Hematopoietic multipotent progenitor cell treated with erythropoietin and hydrocortisone succinate and interleukin-3 and kit ligand, for 6 days (in vitro differentiated cells): ENCODE results near the gene NCBP2L.

Experiments used
- DNase-seq: peaks from one replicate; pipeline ENCODE4 v3.0.0-alpha.2; 2015

Gene NCBP2L

DNA sequence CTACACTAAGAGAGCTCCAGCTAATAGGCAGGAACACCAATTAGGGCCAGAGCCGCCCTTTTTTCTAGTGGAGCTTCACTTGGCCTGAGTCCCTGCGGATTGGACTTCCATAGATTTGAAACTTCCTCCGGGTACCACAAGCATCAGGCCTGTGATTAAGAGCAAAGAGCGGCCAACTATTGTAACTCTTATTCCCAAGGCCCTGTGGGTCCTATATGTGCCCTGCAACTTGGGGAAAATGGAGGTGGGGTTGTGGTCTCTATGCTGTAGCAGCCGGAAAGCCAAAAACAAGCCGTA lies at the start of gene NCBP2L:
Gene NCBP2L, plus strand, starts transcription at position 198 of the 297 bp plus-strand sequence. CDS start 16,488 bp downstream, outside the sequence.
- DNase-seq, result no peak

DNA sequence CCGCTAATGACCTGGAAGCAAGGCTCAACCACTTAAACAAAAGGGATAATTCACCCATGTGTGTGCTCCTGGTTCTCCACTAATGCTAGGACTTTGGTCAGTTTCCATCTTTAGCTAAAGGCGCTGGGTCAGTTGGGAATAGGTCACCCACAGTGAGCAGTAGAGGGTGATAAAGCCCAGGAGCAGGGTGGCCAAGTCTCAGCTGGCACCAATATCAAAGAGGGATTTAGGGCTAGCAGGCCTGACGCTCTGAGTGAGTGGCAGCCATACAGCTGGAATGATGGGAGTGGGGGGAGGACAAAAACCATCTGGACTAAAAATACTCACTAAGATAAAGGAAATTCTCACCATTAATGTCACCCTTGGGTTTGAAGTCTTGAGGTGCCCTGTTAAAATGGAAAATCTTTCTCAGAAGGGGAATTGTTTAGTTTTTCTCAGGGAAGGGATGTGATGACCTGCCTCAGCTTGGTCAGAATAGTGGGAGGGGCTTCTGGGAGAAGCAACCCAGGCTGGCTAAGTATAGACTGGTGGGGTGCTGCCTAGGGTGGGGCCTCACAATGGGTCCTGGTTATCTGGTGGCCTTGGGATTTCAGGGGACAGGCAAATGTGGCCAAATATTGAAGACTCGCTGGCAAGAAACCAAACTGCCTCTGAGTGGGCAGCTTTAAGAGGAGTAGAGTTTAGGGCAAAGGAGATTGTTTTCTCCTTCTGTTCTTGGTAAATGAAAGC lies 49.0 kb upstream of the NCBP2L start:
- no peak for DNase-seq

DNA sequence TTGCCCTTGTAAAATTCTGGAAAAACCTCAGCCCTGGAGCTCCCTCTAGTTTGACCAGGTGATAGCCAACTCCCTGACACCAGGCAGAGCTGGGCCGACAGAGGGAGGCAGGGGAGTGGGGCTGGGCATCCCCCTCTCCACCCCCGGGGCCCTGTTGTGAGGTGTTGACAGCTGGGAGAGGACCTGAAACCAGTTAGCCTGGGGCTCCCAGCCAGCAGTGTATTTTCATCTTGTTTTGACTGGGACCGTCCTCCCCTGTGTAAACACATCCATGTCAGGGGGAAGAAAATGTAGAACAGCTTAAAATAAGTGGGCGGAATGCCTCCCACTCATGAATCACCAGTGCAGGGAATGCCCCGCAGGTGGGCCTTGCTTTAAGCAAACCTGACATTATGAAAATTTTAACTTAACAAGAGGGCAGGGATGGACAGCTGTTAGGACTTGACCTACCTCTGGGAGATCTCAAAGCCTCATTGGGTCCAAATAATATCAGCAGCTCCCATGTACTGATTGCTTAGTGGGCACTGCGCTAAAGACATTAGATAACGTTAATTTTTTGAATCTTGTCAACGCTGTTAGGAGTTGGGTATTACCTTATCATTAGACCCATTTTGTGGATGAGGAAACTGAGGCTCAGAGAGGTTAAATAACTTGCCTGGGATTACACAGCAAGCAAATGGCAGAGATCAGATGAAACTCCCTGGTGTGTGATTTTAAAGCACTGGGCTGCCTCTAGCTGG lies 47.8 kb upstream of the NCBP2L start:
- DNase-seq, result no peak

DNA sequence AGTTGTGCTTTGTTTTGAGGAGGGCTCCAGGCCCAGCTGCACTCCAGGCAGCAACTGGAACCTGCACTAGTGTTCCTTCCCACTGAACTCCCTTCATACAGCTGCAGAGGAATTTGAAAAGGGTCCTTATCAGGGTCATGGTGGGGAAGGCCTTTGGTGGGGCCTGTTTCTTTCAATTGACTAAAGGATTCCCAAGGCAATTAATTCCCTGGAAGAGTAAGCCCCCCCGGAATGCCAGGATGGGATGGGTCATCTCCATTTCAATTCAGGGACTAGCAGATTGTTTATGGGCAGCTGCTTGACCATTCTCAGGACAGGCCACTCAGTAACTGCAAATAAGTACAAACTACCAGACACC lies 47.3 kb upstream of the NCBP2L start:
- no peak for DNase-seq

DNA sequence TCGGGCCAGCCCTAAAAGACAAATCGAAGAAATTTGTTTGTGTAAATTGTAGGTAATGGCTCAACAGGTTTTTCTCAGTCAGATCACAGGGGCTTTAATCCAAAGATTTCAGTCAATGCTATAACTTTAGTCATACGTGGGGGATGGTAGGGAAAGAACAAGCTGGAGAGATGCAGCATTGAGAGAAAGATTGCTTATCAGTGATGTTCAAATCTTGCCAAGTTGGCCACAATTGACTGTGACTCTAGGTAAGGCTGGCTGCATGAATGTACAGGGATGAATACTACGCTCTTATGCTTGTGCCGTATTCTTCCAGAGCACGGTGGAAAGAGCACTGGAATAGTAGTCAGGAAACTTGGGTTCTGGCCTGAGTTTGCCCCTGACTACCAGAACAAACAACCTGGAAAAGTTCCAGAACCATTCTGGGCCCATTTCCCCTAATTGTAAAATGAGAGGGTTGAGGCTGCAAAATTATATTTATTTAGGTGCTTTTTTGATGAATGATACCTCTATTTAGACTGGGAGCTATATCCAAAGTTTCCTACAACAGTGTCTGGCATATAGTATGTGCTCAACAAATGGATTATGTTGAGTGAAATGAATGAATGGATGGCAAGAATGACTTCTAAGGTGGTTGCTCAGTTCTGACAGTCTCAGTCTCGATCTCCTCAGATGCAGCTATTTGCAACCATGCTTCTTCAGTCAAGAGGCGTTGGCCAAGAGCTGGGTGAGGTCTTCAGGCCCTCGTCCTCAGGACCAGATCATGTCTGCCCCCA lies 46.4 kb upstream of the NCBP2L start:
- DNase-seq, result peak; percentile 32

DNA sequence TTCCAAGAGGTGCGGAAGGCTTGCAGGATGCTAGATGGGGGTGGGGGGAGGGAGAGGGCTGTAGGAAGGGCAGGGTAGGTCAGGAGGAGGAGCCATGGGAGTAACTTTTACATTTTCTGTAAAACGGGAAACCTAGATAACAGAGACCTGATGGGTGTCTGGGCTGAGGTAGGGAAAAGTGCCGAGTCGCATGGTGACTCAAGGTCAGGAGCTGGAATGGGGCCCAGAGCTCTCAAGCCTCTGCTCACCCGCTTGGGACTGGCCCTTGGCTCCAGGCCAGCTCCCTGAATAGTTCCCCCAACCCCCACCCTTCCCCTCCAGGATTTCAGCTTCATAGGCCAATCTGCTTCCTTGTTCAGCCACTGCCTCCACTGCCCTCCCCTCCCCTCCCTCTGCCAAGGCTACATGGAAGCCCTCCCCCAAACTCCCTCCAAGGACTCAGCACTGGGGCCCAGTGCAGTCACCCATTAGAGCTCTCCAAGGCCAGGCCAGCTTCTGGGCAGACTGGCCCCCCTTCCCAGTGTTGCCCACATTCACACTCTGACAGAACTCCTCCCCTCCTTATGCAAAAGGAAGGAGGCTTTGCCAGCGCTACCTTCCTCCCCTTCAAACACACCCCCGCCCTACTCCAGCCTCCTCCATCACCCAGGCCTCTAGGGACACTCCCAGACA lies 45.6 kb upstream of the NCBP2L start:
- DNase-seq, result peak; percentile 69

DNA sequence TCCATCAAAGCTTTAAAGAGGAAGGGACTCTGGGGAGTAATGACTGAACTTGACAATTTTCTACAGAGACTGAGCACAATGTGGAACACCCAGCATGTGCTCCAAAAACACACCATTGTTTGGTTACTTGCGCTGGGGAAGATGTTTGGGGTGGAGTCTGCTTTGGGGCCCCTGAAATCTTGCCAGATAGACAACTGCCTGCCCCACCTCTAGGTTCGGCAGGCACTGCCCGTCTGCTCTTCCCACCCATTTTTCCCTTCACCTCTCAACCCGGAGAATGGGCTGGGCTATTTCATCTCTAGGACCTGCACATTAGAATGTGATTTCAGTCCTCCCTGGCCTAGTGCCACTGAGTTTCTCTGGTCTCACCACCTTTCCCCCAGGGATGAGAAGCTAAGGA lies 43.8 kb upstream of the NCBP2L start:
- peak; percentile 30 for DNase-seq

DNA sequence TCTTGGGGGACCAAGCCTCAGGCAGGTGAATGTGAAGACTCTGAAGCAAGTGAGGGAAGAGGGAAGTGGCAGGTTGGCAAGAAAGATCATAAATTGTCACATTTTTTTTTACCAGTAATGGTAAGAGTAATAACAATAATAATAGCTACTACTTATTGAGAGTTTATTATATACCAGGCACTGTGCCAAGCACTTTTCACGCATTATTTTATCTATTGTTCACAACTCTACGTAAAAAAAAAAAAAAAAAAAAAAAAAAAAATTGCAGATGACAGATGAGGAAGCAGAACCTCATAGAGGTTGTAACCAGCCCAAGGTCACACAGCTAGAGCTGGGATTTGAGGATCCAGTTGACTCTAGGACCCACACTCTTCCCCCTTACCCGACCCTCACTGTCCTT lies 42.9 kb upstream of the NCBP2L start:
- DNase-seq, result peak; percentile 32

DNA sequence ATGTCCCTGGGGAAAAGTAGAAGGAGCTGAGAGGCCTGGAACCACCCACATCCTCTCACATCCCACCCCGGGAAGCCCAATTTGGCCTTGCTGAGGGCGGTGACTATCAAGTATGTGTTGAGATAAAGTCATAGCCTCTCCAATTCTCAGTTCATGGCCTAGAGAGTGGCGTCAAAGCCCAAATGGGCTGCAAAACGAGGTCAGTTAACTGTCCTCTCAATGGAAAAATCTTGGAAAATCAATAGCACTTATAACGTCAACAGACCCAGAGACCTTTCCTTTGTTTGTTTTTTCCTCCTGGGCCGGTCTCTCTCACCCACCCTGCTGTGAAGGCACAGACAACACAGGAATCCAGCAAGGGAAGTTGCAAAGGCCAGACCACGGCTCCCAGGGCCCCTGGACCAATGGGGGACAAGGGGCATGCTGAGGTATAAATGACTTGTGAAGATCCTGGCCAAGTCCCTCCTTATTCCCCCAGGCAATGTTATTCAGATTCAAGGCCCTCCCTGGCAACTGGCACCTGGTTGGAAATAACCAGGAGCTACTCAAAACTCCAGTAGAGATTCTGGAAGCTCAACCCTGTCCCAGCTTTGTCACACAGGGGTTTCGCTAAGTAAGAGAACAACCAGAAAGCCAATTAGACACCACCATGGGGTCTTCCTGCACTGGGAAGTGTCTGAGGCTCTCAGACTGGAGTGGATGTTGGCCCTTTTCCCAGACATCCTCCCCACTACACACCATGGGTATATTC lies 40.6 kb upstream of the NCBP2L start:
- DNase-seq, result no peak

DNA sequence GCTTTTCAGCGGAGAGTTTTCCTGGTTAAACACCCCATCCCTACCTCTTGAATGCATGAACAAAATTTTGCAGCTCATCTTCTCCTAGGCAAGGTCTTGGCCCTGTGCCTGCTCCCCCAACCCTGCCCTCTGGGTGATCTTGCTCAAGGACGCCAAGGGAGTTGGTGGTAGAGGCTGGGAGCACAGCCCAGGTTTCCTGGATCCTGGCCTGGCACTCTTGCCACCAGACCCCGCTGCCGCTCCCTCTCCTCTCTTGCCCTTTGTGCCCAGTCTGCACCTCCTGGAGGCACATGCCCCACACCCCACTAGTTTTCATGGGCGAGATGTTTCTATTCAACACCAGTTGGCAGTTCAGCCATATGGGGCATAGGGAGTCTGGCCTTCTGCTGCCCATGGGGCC lies 39.3 kb upstream of the NCBP2L start:
- DNase-seq, result no peak

DNA sequence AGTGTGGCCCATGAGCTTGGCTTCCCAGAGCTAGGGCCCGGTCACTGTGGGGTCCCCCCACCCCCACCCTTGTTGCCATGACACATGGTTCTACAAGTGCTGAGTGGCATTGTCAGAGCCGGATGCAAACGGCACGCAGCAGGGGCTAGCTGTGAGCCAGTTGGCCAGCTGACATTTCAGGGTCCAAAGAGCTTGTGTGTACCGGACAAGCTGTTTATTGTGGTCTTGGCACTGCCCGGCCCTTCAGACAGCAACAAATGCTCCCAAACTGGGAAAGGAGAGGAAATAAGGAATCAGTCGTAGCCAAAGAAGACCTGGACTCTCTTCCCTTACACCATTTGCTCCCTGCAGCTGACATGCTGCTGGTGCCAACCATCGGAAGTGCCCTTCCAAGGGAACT lies 38.8 kb upstream of the NCBP2L start:
- no peak for DNase-seq

DNA sequence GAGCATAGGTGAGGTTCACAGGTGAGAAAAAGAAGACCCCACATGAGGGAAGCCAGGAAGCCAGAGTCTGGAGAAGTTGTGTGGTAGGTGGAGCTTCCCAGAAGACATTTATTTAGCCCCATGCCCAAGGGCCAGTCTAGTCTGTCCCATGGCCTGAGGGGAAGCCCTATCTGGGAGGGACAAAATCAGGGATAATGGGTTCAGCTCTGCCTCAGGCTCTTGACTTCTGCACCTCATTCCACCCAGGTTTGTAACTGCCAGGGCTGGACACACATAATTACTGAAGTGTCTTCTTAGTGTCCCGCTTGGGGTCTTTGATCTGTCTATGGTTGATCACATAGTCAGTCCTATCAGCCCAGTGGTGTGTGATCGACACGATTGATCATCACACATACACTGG lies 38.0 kb upstream of the NCBP2L start:
- no peak for DNase-seq

DNA sequence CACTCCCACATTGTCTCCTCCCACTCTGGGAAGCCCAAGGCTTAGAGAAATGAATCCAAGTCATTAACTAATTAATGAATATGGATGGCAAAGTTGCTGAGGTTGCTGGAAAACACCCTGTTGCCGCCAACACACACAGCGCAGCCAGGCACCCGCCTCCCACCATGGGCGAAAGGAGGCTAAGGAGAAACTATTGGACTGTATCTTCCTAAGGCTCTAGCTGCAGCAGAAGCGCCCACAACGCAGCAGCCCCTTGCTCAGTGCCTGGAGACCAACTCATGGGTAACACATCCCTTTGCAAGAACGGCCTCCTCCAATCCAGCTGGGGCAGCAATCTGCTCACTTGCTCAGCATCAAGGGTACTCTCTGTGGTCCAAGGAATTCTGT lies 36.1 kb upstream of the NCBP2L start:
- DNase-seq, result no peak

DNA sequence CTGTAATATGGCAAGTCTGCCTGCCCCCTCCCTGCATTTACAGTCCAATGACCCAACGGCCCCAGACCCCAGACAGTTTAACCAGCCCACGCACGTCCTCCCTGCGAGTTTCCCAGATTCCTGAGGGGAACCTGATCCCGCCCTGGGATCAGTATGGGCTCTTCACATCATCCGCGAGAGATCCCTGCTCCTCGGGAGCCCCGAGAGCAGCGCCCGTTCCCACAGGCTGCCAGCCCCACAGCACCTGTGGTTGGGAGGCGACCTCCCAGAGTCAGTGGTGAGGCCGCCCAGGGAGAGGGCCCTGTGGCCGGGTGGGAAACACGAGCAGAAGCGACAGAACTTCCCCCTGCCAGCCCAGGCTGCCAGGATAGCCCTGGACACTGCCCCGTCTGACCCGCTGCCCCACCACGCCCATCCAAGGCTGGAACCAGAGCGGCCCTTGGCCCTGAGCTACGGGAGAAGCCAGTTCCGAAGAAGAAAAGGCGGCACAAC lies 34.8 kb upstream of the NCBP2L start:
- no peak for DNase-seq

DNA sequence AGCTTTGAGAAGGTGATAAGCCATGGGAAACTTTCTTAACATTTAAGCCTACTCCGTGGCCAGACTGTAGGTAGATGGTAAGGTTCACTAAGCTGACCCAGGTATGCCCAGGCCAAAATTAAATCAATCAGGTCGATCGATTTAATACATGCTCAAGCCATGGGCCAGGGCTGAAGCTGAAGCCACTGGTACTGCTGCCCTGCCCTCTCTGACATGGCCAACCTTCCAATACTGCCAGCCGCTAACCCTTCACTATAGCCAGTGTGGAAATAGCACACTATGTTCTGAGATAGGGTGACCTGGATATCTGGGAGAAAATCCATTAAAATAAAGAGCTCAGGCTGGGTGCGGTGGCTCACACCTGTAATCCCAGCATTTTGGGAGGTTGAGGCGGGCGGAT lies 33.5 kb upstream of the NCBP2L start:
- no peak for DNase-seq

DNA sequence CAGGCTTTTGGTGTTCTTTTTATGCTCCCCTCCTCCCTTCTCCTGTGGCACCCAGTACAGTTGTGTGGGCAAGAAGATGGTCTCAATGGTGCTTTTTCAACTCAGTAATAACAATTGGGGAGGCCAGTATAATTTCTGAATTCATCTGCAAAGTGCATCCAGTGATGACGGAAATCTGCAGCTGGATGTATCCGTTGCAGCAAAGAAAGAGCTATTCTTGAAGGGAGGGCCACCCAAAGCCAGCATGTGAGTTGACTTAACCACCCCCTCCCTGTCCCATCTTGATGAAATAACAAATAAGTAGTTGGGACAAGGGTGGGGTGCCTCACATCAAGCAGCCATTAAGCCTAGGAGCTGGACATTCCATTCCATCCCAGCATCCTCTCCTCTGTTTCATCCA lies 32.7 kb upstream of the NCBP2L start:
- DNase-seq, result no peak

DNA sequence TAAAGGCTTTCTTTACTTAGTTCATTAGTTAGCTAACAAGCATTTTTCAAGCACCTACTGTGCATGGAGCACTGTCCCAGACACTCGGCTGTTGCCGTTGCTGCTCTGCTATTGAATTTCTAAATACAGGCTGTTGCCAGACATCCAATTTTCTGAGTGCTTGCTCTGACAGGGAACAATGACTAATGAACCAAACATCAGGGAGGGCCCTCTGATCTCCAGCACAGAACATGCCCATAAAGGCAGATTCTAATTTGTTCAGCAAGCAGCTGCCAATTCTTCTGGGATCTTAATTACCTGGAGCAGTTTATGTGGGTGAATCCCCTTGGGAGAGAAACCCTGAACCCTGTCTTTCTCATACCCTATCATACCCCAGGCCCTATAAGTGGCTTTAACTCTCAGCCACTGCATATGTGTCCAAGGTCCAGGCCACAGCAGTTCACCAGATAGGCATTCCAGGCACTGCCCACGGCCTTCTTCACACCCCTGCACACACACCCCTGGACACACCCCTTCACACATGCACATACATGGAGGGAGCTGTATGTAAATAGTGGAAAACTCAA lies 29.9 kb upstream of the NCBP2L start:
- DNase-seq, result no peak

DNA sequence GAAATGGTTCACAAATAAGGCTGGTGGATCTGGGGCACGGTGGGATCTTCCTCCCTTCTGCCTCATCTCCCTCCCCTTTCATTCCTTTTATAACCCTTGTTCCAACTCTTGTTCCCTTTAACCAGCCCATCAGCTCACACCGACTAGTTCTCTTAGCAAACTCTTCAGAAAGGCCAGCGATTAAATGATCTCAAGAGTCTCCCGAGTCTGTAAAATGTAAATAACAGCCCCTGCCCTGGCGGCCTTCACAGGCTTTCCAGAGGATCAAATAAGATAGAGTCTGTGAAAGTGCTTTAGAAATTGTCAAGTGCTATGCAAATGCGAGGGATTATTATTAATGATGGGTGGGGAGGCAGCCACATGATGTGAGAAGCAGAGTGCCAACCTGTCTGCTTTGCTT lies 29.0 kb upstream of the NCBP2L start:
- no peak for DNase-seq

DNA sequence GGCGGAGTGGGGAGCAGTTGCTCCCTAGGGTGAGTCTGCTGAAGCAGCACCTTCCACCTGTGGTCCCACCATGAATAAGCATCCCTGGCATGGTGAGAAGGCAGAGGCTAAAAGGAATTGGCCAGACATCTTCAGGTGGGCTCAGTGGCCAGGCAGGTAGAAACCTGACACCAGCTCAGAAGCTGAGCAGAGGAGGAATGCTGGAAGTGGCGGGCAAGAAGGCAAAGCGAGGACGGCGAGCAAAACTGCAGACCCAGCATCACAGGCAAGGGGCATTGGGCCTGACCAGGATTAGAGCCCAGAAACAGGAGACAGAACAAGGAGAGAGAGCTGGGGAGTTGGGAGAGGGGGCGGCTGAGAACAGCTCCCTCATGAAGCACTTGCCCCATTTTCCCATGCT lies 27.3 kb upstream of the NCBP2L start:
- DNase-seq, result no peak

DNA sequence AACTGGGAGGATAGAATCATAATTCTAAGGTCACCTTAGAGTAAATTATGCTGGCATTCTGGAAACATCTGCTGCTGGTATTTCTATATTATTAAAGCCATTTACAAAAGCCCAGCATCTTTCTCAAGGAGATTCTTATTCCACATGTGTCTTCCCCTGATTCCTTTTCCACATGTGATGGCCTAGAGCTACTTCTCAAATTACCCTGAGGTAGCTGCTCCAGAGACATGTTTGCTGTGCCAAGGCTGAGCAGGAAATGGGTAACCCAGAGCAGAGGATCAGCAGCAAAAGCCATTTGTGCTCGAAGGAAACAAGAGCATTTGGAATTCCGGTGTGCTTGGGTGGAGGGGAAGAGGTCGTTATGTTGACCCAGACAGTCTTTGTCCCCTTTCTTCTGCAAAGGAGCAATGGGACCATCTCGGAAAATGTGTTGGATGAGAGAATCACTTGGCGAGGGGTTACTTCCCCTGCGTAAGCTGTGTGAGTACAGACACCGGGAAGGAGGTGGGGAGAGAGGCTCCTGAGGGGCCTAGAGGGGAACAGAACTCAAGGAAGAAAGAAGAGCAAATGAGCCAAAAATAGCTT lies 26.6 kb upstream of the NCBP2L start:
- no peak for DNase-seq

DNA sequence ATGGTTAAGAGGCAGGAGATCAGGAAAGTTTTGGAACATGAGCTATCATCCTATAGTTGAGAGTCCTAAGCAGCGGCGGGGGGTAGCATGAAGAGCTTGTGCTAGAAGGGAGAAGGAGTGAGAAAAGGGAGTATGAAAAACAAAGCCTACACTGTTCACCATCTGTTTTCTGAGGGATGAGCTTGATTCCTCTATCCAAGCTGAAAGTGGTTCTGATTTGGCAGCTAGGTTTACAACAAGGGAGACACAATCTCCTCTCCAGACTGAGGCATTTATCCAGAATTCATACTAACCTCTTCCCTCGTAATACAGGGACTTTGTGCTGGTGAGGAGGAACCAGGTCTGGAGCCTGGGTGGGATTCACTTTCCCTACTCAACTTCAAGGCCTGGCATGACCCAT lies 25.5 kb upstream of the NCBP2L start:
- DNase-seq, result no peak

DNA sequence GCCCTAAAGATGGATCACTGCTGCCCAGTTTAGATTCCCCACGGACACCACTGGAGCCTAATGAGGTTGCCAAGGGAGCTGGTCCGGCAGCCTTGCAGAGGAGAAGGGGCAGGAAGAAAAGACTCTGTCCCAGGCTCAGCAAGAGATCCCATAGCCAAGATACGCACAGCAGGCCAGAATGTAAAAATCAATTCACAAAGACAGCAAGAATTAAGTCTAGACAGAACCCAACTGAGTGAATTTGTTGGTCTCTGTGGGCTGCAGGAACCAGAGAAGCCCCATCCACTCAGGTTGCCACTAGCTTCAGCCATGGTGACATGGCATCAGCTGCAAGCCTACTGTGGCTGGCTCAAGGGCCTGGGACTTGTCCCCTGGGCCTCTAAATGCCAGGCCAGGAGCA lies 24.8 kb upstream of the NCBP2L start:
- no peak for DNase-seq
